Activated CD4-positive, alpha-beta T cell treated with anti-CD3 and anti-CD28 coated beads for 24 hours (primary cell): ENCODE measurements around the gene PXT1.

Experiments
- DNase-seq, 2 donors: peaks; one replicate each; pipeline ENCODE4 v3.0.0-alpha.2; 2020; ENCODE audit warnings: low read depth in 2 of 2

The PXT1 gene

DNA sequence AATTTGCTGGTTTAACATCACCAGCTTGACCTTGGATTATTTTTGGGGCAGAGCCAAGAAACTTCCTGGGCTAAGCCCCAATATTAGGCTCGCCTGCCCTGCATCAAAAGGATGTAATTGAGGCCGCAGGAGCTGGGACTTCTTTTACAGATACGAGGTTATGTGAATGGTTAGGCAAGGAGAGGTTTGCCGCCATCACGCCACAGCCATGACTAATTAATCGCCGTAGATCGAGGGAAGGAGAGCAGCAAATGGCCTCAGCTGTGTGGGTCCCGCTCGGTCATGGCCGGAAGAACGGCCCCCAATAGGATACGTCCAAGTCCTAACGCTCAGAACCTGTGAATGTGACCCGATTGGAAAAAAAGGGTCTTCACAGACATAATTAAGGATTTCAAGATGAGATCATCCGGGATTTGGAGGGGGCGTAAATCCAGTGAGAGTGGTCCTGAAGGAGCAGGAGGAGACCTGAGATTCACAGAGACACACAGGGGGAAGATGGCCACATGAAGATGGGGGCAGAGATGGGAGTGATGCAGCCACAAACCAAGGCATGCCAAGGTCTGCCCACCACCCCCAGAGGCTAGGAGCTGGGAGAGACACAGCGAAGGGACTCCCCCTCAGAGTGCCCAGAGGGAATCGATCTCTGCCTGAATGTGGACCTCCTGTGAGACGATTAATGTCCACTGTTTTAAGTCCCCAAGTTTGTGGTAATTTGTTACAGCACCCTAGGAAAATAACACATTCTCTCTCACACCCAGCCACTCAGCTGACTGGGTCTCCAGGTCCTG, 96.0 kb downstream of the PXT1 start:
- DNase-seq: no peak

DNA sequence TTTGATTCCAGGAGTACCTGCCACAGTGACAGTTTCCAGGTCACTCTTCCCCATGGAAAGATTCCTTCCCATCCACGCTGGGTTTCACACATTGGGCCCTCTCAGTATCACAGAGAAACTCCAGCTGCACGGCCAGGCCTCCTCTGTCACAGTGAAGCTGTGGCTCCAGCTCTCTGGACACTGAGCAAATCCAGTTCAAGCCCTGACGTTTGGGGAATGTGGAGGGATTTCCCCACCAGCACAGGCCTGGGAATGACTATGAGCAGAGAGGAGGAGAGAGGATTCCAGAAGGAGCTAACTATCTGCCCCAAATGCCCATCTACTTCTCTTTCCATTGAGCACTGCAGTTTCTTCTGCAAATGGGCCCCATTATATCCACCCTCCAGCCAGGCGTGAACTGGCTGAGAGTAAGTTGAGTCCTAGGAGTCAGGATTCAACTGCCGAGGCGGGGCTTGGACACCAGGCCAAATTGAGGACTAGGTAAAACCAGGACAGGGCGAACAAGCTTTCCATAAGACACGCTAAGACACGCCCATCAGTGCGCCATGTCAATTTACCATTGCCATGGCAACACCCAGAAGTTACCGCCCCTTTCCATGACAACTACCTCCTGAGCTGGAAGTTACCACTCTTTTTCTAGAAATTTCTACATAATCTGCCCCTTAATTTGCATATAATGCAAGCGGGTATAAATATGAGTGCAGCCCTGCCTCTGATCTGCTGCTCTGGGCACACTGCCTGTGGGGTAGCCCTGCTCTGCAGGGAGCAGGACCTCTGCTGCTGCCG, 96.8 kb downstream of the PXT1 start:
- DNase-seq: no peak

DNA sequence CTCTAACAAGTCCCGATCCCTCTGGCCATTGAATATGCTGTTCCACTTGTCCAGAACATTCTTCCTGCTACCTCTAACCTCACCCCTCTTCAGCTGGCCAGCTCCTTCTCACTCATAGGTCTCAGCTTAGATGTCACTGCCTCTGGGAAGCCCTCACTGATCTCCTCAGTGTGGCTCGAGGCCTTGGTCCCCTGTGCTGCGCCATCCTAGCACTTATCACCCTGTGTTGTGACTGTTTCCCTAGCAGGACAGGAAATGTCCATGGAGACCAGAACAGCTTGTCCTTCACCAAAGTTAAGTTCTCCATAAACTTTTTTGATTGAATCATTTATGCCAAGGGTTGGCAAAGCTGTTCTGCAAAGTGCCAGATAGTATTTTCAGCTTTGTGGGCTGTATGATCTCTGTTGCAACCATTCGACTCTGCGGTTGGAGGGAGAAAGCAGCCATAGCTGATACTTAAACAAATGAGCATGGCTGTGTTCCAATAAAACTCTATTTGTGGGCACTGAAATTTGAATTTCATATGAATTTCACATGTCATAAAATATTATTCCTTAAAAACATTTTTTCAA, 99.5 kb downstream of the PXT1 start:
- DNase-seq: no peak

DNA sequence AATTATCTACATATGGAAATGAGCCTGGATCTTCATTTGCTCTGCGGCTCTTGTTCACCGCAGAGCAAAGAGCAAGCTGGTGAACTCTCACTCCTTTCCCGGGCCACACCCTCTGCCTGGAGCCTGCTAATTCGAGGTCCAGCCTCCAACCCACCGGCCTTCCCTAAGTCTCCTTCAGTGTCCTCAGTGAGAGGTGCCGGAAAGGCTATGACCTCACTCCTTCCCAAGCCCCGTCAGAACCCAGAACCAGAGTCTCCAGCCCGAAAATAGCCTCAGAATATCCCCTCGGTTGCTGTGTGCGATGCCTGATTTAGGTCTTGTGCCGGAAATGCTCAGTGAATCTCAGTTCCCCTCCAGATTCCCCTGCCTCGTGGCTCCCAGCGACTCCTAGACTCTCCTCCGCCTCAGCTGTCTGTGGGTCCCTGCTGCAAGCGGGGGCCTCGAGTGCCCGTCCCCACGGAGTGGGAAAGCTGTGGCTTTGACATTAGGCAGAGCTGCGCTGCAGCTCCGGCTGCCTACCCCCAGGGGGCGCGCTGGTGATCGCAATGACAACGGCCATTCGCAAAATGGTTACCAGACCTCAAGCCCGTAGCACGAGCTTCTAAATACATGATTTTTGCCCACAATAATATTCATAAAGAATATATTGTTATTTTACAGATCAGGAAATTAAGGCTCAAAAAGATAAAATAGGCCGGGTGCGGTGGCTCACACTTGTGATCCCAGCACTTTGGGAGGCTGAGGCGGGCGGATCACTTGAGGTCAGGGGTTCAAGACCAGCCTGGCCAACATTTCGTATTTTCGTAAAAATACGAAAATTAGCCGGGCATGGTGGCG, 101.8 kb downstream of the PXT1 start:
- peak; percentile 59 to 73 for DNase-seq
